Natural killer cell (primary cell): ENCODE data around the gene RSRC1. TPM values are rescaled to one million over a fixed set of nuclear protein-coding genes. Genes with fewer than 3 reads are reported as not detected.
"Not testable (repeated sequence)": the region's sequence is repeated elsewhere in the genome, so short reads cannot be mapped to it uniquely, and the experiment has no call there.

ENCODE experiments used
- ATAC-seq, 3 donors: fragments of 150-1000 bp in 2 of 3; fragments of 200-7000 bp in 1 of 3; cut with Tn5 transposase; 1 replicate in 1 of 3; 2 replicates in 2 of 3; pipeline ENCODE4 v1.10.0; 2021; ENCODE audit warnings: mild to moderate bottlenecking in 2 of 3, moderate library complexity in 2 of 3
- DNase-seq, 2 donors: peaks; one replicate each; pipeline versions ENCODE4 v3.0.0 to v3.0.0-alpha.2; 2013 to 2021; ENCODE audit warnings: mixed read lengths in 1 of 2
- H3K27ac ChIP-seq: one replicate; pipeline ENCODE4 v1.5.1; 2013; ENCODE audit warnings: mild to moderate bottlenecking, low read length
- H3K27me3 ChIP-seq: one replicate; pipeline ENCODE4 v1.6.1; 2013; ENCODE audit warnings: low read length; ENCODE audit not compliant: control insufficient read depth, insufficient read depth
- H3K36me3 ChIP-seq: one replicate; pipeline ENCODE4 v1.6.1; 2013; ENCODE audit warnings: low read length; ENCODE audit not compliant: control insufficient read depth, insufficient read depth
- H3K4me1 ChIP-seq: one replicate; pipeline ENCODE4 v1.6.1; 2013; ENCODE audit warnings: low read length; ENCODE audit not compliant: control insufficient read depth, insufficient read depth
- H3K4me3 ChIP-seq: one replicate; pipeline ENCODE4 v1.5.1; 2013; ENCODE audit warnings: low read length
- H3K9me3 ChIP-seq: one replicate; pipeline ENCODE4 v1.6.1; 2013; ENCODE audit warnings: low read length; ENCODE audit not compliant: control insufficient read depth, insufficient read depth
- H3K27ac Mint-ChIP-seq, 2 donors: one replicate each; pipeline ENCODE4 v1.8.0; 2022; ENCODE audit warnings: mild to moderate bottlenecking in 2 of 2, mixed read lengths in 2 of 2, moderate library complexity in 1 of 2
- H3K27me3 Mint-ChIP-seq, 2 donors: one replicate each; pipeline ENCODE4 v1.8.0; 2022; ENCODE audit warnings: low read depth in 2 of 2, mixed read lengths in 2 of 2
- H3K36me3 Mint-ChIP-seq: one replicate; pipeline ENCODE4 v1.8.0; 2022; ENCODE audit warnings: mixed read lengths
- H3K4me1 Mint-ChIP-seq, 2 donors: one replicate each; pipeline ENCODE4 v1.8.0; 2022; ENCODE audit warnings: mixed read lengths in 2 of 2
- H3K4me3 Mint-ChIP-seq: one replicate; pipeline ENCODE4 v1.8.0; 2022; ENCODE audit warnings: mild to moderate bottlenecking, moderate library complexity, mixed read lengths
- H3K9me3 Mint-ChIP-seq, 2 donors: one replicate each; pipeline ENCODE4 v1.8.0; 2022; ENCODE audit warnings: mixed read lengths in 2 of 2
- CTCF ChIP-seq: fragments of 200-600 bp; IDR thresholded peaks from one replicate; pipeline ENCODE4 v1.8.0; 2022; ENCODE audit warnings: antibody characterized with exemption
- WGBS: methylation state at CpG from one replicate; pipeline ENCODE4 v1.1.7; 2013; ENCODE audit warnings: missing lambda C conversion rate; ENCODE audit not compliant: insufficient coverage; 5-methylcytosine and 5-hydroxymethylcytosine counted together
- intact Hi-C: fragments of 100-400 bp; cut with micrococcal nuclease; formaldehyde crosslinking; loops from one replicate; pipeline ENCODE4 v1.14.2; 2022
- total RNA-seq, 4 donors: library from RNA; stranded (reverse); fragments of 120-200 nt in 1 of 4; gene quantifications; one replicate each; pipeline versions ENCODE4 v1.2.3 to v1.2.4, GENCODE V29; 2013 to 2022

RSRC1 gene
- total RNA-seq, 3 donors from 2014 or later (not counting 1 experiment from before 2014, with no cell fraction given), result 37.3 to 41.1 (median 37.6) TPM

GRCh38 chr3:158407844-158408517, 298.1 kb downstream of the RSRC1 start:
- intact Hi-C loops, result no loop called here

GRCh38 chr3:158408518-158408897, 298.6 kb downstream of the RSRC1 start:
- ATAC-seq, H3K4me3 Mint-ChIP-seq, H3K9me3 Mint-ChIP-seq, H3K27me3 Mint-ChIP-seq, H3K27me3 ChIP-seq, H3K27ac Mint-ChIP-seq, DNase-seq, H3K36me3 ChIP-seq, H3K4me1 ChIP-seq, H3K4me3 ChIP-seq, intact Hi-C loops, H3K4me1 Mint-ChIP-seq, H3K27ac ChIP-seq, H3K9me3 ChIP-seq, H3K36me3 Mint-ChIP-seq: not testable (repeated sequence)
- 90% methylated on average over 3 of the region's 5 CpGs for WGBS

More at GRCh38 chr3:158407844-158408517, 298.1 kb downstream of the RSRC1 start:
- Mint-ChIP-seq H3K4me3 (no peak overlapping the region), H3K36me3 (peaks cover 3% of the 10 kb centered on the region), H3K27me3 (no peaks in the 10 kb centered on the region), H3K9me3 (peaks cover 0 to under 1% of the 10 kb centered on the region in 2 donors), H3K4me1 (peaks cover 0 to 5% of the 10 kb centered on the region in 2 donors), H3K27ac (no peak overlapping the region)
- ATAC-seq (no peak), DNase-seq (no peak)
- H3K4me3 ChIP-seq, result no peak overlapping the region
- H3K27ac ChIP-seq, result no peak overlapping the region
- H3K4me1 ChIP-seq, result no peaks in the 10 kb centered on the region
- TF ChIP-seq CTCF, result no peak
- no peaks in the 10 kb centered on the region for H3K27me3 ChIP-seq
- no peaks in the 10 kb centered on the region for H3K36me3 ChIP-seq
- no peaks in the 10 kb centered on the region for H3K9me3 ChIP-seq
- WGBS, result 100% methylated on average over 2 of the region's 4 CpGs

- H3K9me3 ChIP-seq, result no peaks in the 10 kb centered on the region
- H3K27ac ChIP-seq, result no peak overlapping the region
- DNase-seq (no peak), ATAC-seq (no peak)
- Mint-ChIP-seq H3K27ac (no peak overlapping the region), H3K4me1 (no peaks in the 10 kb centered on the region), H3K4me3 (no peak overlapping the region), H3K36me3 (peaks cover 4% of the 10 kb centered on the region), H3K9me3 (peaks cover 1 to 4% of the 10 kb centered on the region in 2 donors), H3K27me3 (no peaks in the 10 kb centered on the region)
- H3K4me3 ChIP-seq, result no peak overlapping the region
- no peaks in the 10 kb centered on the region for H3K27me3 ChIP-seq
- intact Hi-C loops, result no loop called here
- H3K36me3 ChIP-seq, result no peaks in the 10 kb centered on the region
- no peaks in the 10 kb centered on the region for H3K4me1 ChIP-seq
- no peak for TF ChIP-seq CTCF
Measured at GRCh38 chr3:158418035-158418434, 308.1 kb downstream of the RSRC1 start.

DNA sequence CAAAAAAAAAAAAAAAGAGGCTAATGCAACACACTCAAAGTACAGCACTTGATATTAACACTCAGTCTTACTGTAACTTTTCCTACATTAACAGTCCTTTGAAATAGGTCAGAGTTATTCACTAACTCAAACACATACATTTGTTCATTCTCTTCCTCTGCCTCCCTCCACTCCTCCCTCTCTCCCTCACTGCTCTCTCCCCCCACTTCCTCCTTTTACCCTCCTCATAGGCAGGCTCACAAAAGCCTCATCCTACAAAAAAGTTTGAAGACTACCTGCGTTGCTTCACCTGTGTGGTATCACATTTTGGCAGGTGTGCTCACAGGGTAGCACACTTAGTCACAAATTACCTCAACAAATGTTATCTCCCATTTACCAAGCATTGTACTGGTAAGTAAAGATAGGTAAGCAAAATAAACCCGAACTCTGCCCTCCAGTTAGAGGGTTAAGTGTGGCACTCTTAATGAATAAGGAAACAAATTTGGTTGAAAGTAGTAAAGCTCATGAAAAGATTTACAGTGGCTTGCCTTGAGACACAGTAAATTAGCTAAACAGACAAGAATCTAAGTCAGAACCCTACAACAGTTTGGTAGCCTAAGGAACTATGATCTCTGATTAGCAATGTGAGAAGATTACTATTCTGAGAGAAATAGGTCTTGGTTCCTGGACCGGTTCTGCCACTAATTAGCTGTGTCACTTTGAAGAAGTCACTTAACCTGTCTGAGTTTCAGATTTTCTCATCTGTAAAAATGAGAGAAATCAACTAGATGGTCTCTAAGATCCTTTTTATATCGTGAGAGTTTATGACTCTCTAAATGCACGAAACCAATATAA, 310.1 kb downstream of the RSRC1 start:
- intact Hi-C loops, result no loop called here
- peaks cover 0 to under 1% of the 10 kb centered on the region in 2 donors for H3K4me1 Mint-ChIP-seq
- no peak overlapping the region for H3K4me3 Mint-ChIP-seq

More for the DNA sequence above, 310.1 kb downstream of the RSRC1 start:
- Histone ChIP-seq H3K4me1 (no peaks in the 10 kb centered on the region), H3K27ac (no peak overlapping the region), H3K4me3 (no peak overlapping the region), H3K27me3 (no peaks in the 10 kb centered on the region), H3K9me3 (no peaks in the 10 kb centered on the region), H3K36me3 (no peaks in the 10 kb centered on the region)
- peaks cover 0 to 4% of the 10 kb centered on the region in 2 donors for H3K9me3 Mint-ChIP-seq
- H3K27ac Mint-ChIP-seq, result no peak overlapping the region
- WGBS, result 85% methylated on average over 3 of the region's 5 CpGs
- no peak for TF ChIP-seq CTCF
- no peak for DNase-seq
- no peaks in the 10 kb centered on the region for H3K36me3 Mint-ChIP-seq
- ATAC-seq, result no peak
- H3K27me3 Mint-ChIP-seq, result no peaks in the 10 kb centered on the region
